AG08396 (cell line): ENCODE results near the gene ADAM10.

Source experiments
- DNase-seq: peaks from one replicate; pipeline ENCODE4 v3.0.0; 2012; ENCODE audit warnings: low spot score, mixed read lengths

Gene ADAM10

GRCh38 chr15:58551764-58552504 lies 197.6 kb downstream of the ADAM10 start:
- DNase-seq, result peak; percentile 71

DNA sequence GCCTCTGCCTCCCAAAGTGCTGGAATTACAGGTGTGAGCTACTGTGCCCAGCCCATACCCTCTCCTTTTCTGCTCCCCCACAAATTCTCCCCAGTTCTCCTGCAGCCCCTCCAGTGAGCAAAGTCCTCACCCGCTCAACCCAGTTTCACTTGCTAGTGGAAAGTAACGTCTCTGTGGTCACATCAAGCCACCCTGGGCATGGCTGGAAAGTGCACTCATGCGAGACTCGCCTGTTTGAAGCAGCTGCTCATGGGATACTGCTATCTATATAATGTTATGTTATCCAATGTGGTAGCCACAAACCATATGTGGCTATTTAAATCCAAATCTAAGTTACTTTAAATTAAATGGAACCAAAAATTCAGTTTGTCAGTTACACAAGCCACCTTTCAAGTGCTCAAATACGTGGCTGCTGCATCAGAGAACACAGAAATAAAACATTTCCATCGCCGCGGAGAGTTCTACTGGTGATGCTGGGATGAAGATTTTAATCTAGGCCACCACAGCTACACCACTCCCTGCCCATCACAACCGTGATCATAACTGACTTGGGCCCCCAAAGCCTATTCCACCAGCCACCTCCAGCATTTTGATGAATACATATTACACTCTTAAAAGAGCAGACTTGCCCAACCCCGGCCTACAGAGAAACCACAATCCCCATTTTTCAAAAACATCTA lies 198.3 kb downstream of the ADAM10 start:
- DNase-seq, result no peak

DNA sequence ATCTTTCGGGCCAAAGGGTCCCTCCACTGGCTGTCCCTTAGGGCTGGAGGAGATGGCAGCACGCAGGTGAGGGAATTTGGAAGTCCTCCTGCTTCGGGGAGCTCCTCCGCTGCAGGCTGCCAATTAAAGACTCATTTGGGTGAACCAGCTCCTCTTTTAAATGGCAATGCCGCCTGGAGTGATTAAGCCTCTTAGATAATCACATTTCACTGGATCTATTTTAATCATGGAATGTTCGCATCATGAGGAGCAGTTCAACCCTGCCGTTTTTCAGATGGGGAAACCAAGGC lies 199.8 kb downstream of the ADAM10 start:
- no peak for DNase-seq

- no peak for DNase-seq
Observed at GRCh38 chr15:58549013-58549784, 200.3 kb downstream of the ADAM10 start.

DNA sequence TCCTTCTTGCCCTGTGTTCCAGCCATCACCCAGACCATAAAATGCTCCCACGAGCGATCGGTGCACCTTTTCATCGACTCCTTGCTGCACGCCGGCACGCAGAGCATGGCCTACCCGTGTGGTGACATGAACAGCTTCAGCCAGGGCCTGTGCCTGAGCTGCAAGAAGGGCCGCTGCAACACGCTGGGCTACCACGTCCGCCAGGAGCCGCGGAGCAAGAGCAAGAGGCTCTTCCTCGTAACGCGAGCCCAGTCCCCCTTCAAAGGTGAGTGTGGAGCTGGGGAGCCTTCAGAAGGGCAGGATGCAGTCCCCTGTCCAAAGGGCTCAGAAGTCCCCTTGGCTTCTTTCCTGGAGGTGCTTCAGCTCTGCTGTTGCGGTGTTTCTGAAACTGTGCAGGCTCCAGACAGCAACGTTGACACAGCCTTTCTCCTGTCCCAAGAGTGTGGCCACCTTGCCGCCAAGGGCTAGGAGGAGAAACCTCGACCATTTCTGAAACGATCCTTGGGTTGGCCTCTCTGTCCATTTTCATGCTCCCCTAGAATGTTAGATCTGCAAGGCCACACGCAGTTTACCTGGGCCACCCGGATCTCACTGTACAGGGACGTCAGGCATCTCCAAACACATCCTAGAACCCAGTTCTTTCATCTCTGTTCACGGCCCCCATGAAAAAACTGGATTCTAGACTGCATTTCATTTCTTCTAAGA lies 201.0 kb downstream of the ADAM10 start:
- DNase-seq, result no peak

DNA sequence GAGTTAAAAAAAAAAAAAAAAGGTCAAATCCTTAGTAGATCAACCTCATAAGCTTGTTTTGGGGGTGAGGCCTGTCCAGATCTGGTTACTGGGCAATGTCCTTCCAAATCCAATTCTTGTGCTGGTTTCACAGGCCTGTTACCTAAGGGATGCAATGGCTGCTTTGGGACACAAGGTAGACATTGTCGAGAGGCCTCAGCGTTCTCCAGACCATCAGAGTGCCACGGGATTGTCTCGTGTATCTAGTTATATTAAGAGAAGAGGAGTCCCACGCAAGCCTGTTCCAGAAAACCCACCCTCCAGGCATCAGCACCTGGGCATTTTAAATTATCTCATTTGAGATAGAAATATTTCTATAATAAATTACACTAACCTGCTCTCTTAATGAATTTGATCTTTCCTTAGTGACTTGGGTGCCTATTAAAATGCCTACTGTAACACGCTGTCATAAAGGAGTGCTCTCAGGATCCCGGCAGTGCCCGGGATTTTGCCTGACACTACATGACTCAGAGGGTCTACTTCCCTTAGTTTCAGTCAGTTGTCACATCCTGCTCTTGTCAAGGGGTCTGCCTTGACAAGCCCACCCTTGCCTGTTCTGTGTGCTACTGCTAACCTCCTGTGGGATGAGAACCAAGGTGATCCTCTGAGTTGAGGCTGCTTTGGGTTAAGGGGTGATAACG lies 201.7 kb downstream of the ADAM10 start:
- DNase-seq, result no peak

GRCh38 chr15:58546635-58547627 lies 202.6 kb downstream of the ADAM10 start:
- DNase-seq, result peak; percentile 76

- no peak for DNase-seq
Observed at GRCh38 chr15:58546066-58546591, 203.4 kb downstream of the ADAM10 start.

GRCh38 chr15:58545307-58546065 lies 204.0 kb downstream of the ADAM10 start:
- DNase-seq, result no peak

DNA sequence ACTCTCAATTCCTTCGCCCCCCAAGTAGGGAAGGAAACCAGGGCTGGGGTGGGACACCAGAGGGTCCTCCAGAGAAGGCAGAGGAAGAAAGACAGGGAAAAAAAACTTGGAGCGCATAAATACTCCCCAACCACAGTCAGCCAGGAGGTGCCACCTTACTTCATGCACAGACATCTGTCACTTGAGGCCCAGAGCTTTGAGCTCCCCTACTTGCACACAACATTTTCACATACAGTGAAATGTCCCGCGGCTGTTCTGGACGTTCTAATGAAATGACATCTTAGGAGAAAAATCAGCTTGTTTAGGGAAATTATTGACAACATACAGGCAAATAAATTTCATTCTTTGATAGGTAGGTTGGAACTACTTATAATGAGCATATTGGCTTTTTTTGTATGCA lies 204.8 kb downstream of the ADAM10 start:
- DNase-seq, result no peak

- DNase-seq, result no peak
Observed at GRCh38 chr15:58543664-58544335, 205.7 kb downstream of the ADAM10 start.

GRCh38 chr15:58541410-58542087 lies 208.0 kb downstream of the ADAM10 start:
- DNase-seq, result no peak

GRCh38 chr15:58539548-58539947 lies 210.0 kb downstream of the ADAM10 start:
- DNase-seq, result no peak

DNA sequence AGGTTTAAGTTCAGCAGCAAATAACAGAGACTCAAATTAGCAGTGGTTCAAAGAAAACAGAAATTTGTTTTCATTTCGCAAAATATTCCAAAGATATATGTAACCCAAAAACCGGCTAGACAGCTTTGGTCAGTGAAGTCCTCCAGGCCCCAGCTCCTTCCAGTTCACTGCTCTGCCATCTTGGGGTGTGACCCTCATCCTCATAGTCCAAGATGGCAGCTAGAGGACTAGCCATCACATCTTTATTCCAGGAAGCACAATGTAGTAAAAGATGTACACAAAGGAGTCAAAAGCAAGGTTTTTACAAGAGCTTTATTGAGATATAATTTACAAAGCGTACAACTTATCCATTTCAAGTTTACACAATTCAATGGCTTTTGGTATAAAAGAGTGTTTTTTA lies 210.6 kb downstream of the ADAM10 start:
- DNase-seq, result no peak
